K562 (cell line): Measurements from ENCODE around the gene ACSS2. TPM values are rescaled to one million over a fixed set of nuclear protein-coding genes. Genes with fewer than 3 reads are reported as not detected.

Experiments
- ATAC-seq: fragments of 200-7000 bp; cut with Tn5 transposase; 3 replicates; pipeline ENCODE4 v1.9.1; 2020; ENCODE audit warnings: moderate library complexity
- BruUV-seq: library from RNA; stranded (reverse); fragments of 400-500 nt; replicated peaks from 2 replicates; lab custom pipeline; 2021; lab: Mats Ljungman, UMichigan
- CTCF ChIA-PET: fragments of 300-600 bp; formaldehyde crosslinking; extraction: SDS; loops from one replicate; lab custom pipeline; 2021; ENCODE audit warnings: low intra/inter-chr PET ratio; lab: Yijun Ruan, JAX
- POLR2A ChIA-PET: fragments of 300-600, 350-650 bp; sonication (Branson Sonifier 250); formaldehyde crosslinking; extraction: SDS; loops from one replicate; lab custom pipeline; 2021; ENCODE audit warnings: antibody characterized with exemption, inconsistent platforms; lab: Yijun Ruan, JAX
- DNase-seq, 4 experiments: peaks; one replicate each; pipeline versions ENCODE4 v3.0.0 to v3.0.0-alpha.2; 2011 to 2018; ENCODE audit warnings: low spot score in 3 of 4, mixed read lengths in 3 of 4; ENCODE audit errors: extremely low read depth in 1 of 4
- FAIRE-seq: peaks from 2 replicates; lab custom pipeline; 2011; peaks lifted over from hg19 to GRCh38; lab: Jason Lieb, UNC
- H2AFZ ChIP-seq: 2 replicates; pipeline ENCODE4 v1.6.0; 2011; ENCODE audit warnings: low read depth, low read length, control low read depth, inconsistent platforms
- H3K27ac ChIP-seq: fragments of 200-600 bp; 3 replicates; pipeline ENCODE4 v1.8.0; 2011; ENCODE audit warnings: low read depth, mild to moderate bottlenecking, control low read depth, inconsistent platforms, low read length, moderate library complexity, mixed read lengths; ENCODE audit errors: extremely low read depth
- H3K27me3 ChIP-seq, 2 experiments: fragments of 300-600 bp in 1 of 2; 2 replicates in 1 of 2; 3 replicates in 1 of 2; pipeline versions ENCODE4 v1.6.0 to v1.8.0; 2011; ENCODE audit warnings: inconsistent platforms in 2 of 2, low read length in 2 of 2, mild to moderate bottlenecking in 1 of 2, mixed read lengths in 1 of 2, moderate library complexity in 1 of 2; ENCODE audit not compliant: control insufficient read depth in 2 of 2, insufficient read depth in 2 of 2
- H3K36me3 ChIP-seq: fragments of 300-600 bp; 3 replicates; pipeline ENCODE4 v1.8.0; 2011; ENCODE audit warnings: mild to moderate bottlenecking, low read length, inconsistent platforms; ENCODE audit not compliant: control insufficient read depth, insufficient read depth
- H3K4me1 ChIP-seq, 2 experiments: fragments of 200-600 bp in 1 of 2; replicated peaks in 1 of 2; 2 replicates in 1 of 2; 3 replicates in 1 of 2; pipeline versions ENCODE4 v1.5.1 to v1.8.0; 2011; ENCODE audit warnings: inconsistent platforms in 2 of 2, low read length in 2 of 2, mild to moderate bottlenecking in 1 of 2, mixed read lengths in 1 of 2, moderate library complexity in 1 of 2; ENCODE audit not compliant: control insufficient read depth in 2 of 2, insufficient read depth in 2 of 2
- H3K4me2 ChIP-seq: 2 replicates; pipeline ENCODE4 v1.6.1; 2011; ENCODE audit warnings: low read length, control low read depth, inconsistent platforms, mixed read lengths; ENCODE audit not compliant: insufficient read depth
- H3K4me3 ChIP-seq: fragments of 200-600 bp; sonication (generic), shearing (Covaris generic); 2 replicates; pipeline ENCODE4 v1.5.1; 2016; ENCODE audit warnings: control low read depth, inconsistent platforms
- H3K79me2 ChIP-seq: fragments of 200-600 bp; 3 replicates; pipeline ENCODE4 v1.8.0; 2011; ENCODE audit warnings: low read length, inconsistent platforms; ENCODE audit not compliant: control insufficient read depth, insufficient read depth
- H3K9ac ChIP-seq, 2 experiments: 2 replicates each; pipeline versions ENCODE4 v1.6.0 to v1.6.1; 2011; ENCODE audit warnings: low read depth in 2 of 2, low read length in 2 of 2, control low read depth in 1 of 2, inconsistent platforms in 1 of 2, mild to moderate bottlenecking in 1 of 2, mixed read lengths in 1 of 2; ENCODE audit not compliant: insufficient read depth in 1 of 2
- H3K9me1 ChIP-seq: one replicate; pipeline ENCODE4 v1.6.0; 2011; ENCODE audit warnings: inconsistent platforms, mild to moderate bottlenecking, low read length, moderate library complexity; ENCODE audit not compliant: control insufficient read depth, insufficient read depth
- H3K9me3 ChIP-seq: replicated peaks from 2 replicates; pipeline ENCODE4 v1.5.1; 2011; ENCODE audit warnings: low read depth, low read length, inconsistent platforms; ENCODE audit not compliant: control insufficient read depth, insufficient read depth
- H4K20me1 ChIP-seq: replicated peaks from 2 replicates; pipeline ENCODE4 v1.6.1; 2011; ENCODE audit warnings: low read length, inconsistent platforms, mixed read lengths; ENCODE audit not compliant: control insufficient read depth, insufficient read depth
- ADNP ChIP-seq: fragments of 200-800 bp; sonication (Bioruptor generic); IDR thresholded peaks from 2 replicates; pipeline ENCODE4 v1.6.1; 2016; ENCODE audit warnings: missing genetic modification characterization, missing compliant biosample characterization
- KDM2B ChIP-seq: fragments of 250-450 bp; sonication (Bioruptor Pico); IDR thresholded peaks from 2 replicates; pipeline ENCODE4 v1.8.0; 2021; ENCODE audit warnings: mild to moderate bottlenecking, moderate library complexity
- LEF1 ChIP-seq: fragments of 450-650 bp; IDR thresholded peaks from 2 replicates; pipeline ENCODE4 v1.6.1; 2016; ENCODE audit warnings: mild to moderate bottlenecking
- in situ Hi-C: fragments of 300-500 bp; cut with MboI; formaldehyde crosslinking; loops from 4 replicates; pipeline ENCODE4 v1.15.0; 2018; ENCODE audit warnings: inconsistent platforms, mixed read lengths
- intact Hi-C: fragments of 100-400 bp; cut with micrococcal nuclease; formaldehyde crosslinking; loops from 2 replicates; pipeline ENCODE4 v1.14.2; 2022
- polyA plus RNA-seq, 8 experiments: library from polyadenylated mRNA; depleted of rRNA in 4 of 8; stranded (reverse) in 5 of 8; unstranded in 3 of 8; fragments of >200 nt; fragmentation: Nextera tagmentation in 2 of 8; fragmentation: Illumina TruSeq in 1 of 8; extraction: Ambion mirVana in 2 of 8; extraction: Trizol in 1 of 8; gene quantifications; 2 replicates each; pipeline versions ENCODE4 v1.2.1 to v1.2.3, GENCODE V29; 2011 to 2014; ENCODE audit warnings: inconsistent platforms in 1 of 8, missing spikeins in 1 of 8
- total RNA-seq, 7 experiments: library from RNA; depleted of rRNA in 6 of 7; stranded (reverse); fragments of >200 nt in 6 of 7; fragmentation: Illumina TruSeq in 2 of 7; extraction: Trizol in 2 of 7; gene quantifications; 2 replicates each; pipeline versions ENCODE4 v1.2.1 to v1.2.3, GENCODE V29; 2011 to 2021; ENCODE audit warnings: low replicate concordance in 1 of 7
- TF ChIP-seq, protein P1 (sequence below): fragments of 250-450 bp; sonication (Bioruptor Pico); IDR thresholded peaks from 2 replicates; pipeline ENCODE4 v1.5.0; 2021; ENCODE audit warnings: mild to moderate bottlenecking, moderate library complexity

Gene ACSS2
- total and polyA plus RNA-seq, 9 of the 15 experiments (the other 6 are each of a cell fraction or from before 2014, with no cell fraction given), result 21.9 to 246 (median 66.2) TPM

DNA sequence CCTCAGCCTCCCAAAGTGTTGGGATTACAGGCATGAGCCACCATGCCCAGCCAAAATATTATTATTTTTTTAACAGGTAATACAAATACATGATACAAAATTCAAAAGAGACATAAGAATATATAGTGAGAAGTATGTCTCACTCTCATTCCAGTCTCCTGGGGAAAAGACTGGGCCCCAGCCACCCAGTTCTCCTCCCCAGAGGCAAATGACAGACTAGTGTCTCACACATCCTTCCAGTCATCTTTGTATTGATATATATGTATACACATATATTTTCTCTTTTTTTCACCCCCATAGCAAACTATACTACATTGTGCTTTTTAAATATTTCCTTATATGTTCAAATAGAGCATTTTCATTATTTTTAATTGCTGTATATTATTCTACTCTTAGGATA is 70.9 kb downstream of the ACSS2 start:
- DNase-seq, result no peak
- FAIRE-seq, result no peak
- Histone ChIP-seq H4K20me1 (no peaks in the 10 kb centered on the region), H3K9me3 (no peaks in the 10 kb centered on the region), H3K36me3 (peaks cover 84% of the 10 kb centered on the region), H3K27ac (no peak overlapping the region), H3K79me2 (0 out of 3 replicates have a peak, but pooled peaks cover 2% of the 10 kb centered on the region), H3K4me1 (peaks cover 0 to 3% of the 10 kb centered on the region in 2 experiments; a peak in 1 of 5 replicates), H2AFZ (no peak overlapping the region), H3K4me3 (no peak overlapping the region)
- in situ Hi-C loops, result no loop called here
- ChIA-PET POLR2A (no interaction called here), CTCF (no interaction called here)
- no peak for ATAC-seq
- no peak for TF ChIP-seq KDM2B (CRISPR knock-in tag)
- no peak for TF ChIP-seq LEF1
- TF ChIP-seq, protein P1, sequence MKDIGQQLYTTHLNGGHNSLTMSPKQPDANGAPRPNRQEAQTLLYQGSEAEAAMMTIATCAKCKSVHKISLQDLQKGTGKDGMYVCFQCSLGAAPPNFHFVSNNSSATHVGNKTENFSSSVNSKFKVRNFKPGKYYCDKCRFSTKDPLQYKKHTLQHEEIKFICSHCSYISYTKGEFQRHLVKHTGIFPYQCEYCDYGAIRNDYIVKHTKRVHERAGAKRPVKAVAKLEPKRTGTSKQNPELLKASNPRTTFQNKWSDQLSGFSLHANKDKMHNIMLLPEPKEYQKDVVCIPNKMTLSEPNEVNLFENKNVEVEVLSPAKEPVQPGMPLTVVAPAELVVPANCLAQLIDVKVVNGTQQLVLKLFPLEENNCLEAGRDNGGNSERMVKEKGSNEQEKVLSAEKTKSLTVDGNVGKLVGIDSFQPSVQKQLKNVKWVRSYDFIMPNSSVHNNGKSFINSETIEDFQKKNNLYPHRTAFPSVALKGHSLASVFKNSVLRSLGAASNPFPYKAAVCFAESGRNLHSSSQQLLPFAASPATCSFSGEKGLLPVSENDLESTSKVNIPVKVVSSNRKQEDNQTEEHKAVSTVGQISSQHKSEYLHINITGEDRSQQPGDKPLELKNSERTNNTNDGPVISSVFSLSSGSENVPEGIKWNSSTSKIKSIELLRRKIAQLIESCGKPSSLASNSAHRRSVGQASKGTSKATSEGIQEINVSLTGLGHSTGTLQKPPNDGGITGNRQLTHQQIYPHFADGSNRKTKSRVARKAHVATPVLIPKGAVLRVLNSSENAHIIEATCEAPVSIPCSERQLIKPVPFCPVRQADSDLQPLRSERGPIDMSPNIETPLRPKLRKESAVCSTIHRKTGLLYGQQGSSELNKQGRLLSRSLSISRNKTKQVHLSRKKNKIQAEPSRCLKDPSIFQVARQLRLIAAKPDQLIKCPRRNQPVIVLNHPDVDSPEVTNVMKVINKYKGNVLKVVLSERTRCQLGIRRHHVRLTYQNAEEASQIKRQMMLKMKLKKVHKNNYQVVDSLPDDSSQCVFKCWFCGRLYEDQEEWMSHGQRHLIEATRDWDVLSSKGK (CRISPR knock-in tag), result no peak
- TF ChIP-seq ADNP (tag), result no peak
- TF ChIP-seq, all 486 proteins: peak for 0
- H3K27me3 ChIP-seq, result no peaks in the 10 kb centered on the region
- H3K9ac ChIP-seq, result no peak overlapping the region
- H3K4me2 ChIP-seq, result no peak overlapping the region
- no peaks in the 10 kb centered on the region for H3K9me1 ChIP-seq
- BruUV-seq, result no TSS peak
- intact Hi-C loops, result no loop called here
